ENCODE measurements around the gene ANG.

GRCh38 chr14:20732477-20732876 lies 43.9 kb downstream of the ANG start:
- TF ChIP-seq CTCF (conservative IDR thresholded peaks at IDR 0.05 in 1 of 2, IDR thresholded peaks at IDR 0.05 in 1 of 2; ENCODE audit: low read depth in 1 of 2, low read length in 2 of 2) (no peak), EZH2 (IDR thresholded peaks at IDR 0.05; ENCODE audit: low read length, missing control alignments) (no peak)

Data from fibroblast of lung (primary cell).